Measurements from ENCODE around the gene NUDT8. TPM values are rescaled to one million over a fixed set of nuclear protein-coding genes. Genes with fewer than 3 reads are reported as not detected.

NUDT8 gene
- total RNA-seq, 1 experiment from 2014 or later = 13.2 TPM

DNA sequence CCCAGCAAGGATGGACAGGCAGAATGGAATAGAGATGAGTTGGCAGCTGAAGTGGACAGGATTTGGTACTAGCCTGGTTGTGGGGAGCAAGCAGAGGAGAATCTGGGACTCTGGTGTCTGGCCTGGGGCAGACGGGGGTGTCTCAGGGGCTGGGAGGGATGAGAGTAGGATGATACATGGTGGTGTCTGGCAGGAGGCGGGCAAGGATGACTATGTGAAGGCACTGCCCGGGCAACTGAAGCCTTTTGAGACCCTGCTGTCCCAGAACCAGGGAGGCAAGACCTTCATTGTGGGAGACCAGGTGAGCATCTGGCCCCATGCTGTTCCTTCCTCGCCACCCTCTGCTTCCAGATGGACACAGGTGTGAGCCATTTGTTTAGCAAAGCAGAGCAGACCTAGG, 43.8 kb downstream of the NUDT8 start:
- Histone ChIP-seq H3K27ac (ENCODE audit: low read length) (no peak overlapping the region), H3K4me1 (ENCODE audit: control insufficient read depth, insufficient read depth, low read length) (peaks cover 23% of the 10 kb centered on the region), H3K4me3 (ENCODE audit: low read depth in 2 of 2, low read length in 2 of 2) (no peak overlapping the region), H3K36me3 (ENCODE audit: control insufficient read depth, insufficient read depth, low read length) (no peaks in the 10 kb centered on the region), H3K9me3 (ENCODE audit: control insufficient read depth, insufficient read depth, low read depth, low read length) (no peaks in the 10 kb centered on the region), H3K27me3 (ENCODE audit: control insufficient read depth, insufficient read depth, low read length) (no peaks in the 10 kb centered on the region)
- in situ Hi-C loops (cut with HindIII; ENCODE audit: low pct_unique_long_range_greater_than_20kb, low sequenced_read_pairs) (no loop called here), intact Hi-C loops (cut with micrococcal nuclease; ENCODE audit: unreplicated experiment) (no loop called here)
- ChIA-PET POLR2A (no interaction called here), CTCF (no interaction called here)
- ATAC-seq (no peak), DNase-seq (ENCODE audit: low read depth, low spot score) (no peak)
- TSS peak; percentile 92 for BruUV-seq (replicated peaks)
- TF ChIP-seq POLR2AphosphoS5 (IDR thresholded peaks at IDR 0.05; ENCODE audit: low read depth, low read length) (no peak), SIN3A (IDR thresholded peaks at IDR 0.05; ENCODE audit: borderline replicate concordance, insufficient read depth, low read depth, low read length) (no peak), TCF7L2 (IDR thresholded peaks at IDR 0.05; ENCODE audit: low read depth, low read length) (no peak)
- TF ChIP-seq, protein P1, sequence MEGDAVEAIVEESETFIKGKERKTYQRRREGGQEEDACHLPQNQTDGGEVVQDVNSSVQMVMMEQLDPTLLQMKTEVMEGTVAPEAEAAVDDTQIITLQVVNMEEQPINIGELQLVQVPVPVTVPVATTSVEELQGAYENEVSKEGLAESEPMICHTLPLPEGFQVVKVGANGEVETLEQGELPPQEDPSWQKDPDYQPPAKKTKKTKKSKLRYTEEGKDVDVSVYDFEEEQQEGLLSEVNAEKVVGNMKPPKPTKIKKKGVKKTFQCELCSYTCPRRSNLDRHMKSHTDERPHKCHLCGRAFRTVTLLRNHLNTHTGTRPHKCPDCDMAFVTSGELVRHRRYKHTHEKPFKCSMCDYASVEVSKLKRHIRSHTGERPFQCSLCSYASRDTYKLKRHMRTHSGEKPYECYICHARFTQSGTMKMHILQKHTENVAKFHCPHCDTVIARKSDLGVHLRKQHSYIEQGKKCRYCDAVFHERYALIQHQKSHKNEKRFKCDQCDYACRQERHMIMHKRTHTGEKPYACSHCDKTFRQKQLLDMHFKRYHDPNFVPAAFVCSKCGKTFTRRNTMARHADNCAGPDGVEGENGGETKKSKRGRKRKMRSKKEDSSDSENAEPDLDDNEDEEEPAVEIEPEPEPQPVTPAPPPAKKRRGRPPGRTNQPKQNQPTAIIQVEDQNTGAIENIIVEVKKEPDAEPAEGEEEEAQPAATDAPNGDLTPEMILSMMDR (IDR thresholded peaks at IDR 0.05) = no peak
- TF ChIP-seq, protein P2, sequence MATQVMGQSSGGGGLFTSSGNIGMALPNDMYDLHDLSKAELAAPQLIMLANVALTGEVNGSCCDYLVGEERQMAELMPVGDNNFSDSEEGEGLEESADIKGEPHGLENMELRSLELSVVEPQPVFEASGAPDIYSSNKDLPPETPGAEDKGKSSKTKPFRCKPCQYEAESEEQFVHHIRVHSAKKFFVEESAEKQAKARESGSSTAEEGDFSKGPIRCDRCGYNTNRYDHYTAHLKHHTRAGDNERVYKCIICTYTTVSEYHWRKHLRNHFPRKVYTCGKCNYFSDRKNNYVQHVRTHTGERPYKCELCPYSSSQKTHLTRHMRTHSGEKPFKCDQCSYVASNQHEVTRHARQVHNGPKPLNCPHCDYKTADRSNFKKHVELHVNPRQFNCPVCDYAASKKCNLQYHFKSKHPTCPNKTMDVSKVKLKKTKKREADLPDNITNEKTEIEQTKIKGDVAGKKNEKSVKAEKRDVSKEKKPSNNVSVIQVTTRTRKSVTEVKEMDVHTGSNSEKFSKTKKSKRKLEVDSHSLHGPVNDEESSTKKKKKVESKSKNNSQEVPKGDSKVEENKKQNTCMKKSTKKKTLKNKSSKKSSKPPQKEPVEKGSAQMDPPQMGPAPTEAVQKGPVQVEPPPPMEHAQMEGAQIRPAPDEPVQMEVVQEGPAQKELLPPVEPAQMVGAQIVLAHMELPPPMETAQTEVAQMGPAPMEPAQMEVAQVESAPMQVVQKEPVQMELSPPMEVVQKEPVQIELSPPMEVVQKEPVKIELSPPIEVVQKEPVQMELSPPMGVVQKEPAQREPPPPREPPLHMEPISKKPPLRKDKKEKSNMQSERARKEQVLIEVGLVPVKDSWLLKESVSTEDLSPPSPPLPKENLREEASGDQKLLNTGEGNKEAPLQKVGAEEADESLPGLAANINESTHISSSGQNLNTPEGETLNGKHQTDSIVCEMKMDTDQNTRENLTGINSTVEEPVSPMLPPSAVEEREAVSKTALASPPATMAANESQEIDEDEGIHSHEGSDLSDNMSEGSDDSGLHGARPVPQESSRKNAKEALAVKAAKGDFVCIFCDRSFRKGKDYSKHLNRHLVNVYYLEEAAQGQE (IDR thresholded peaks at IDR 0.05; ENCODE audit: insufficient read depth in 1 of 2, low read depth in 2 of 2, low read length in 1 of 2) = no peak

DNA sequence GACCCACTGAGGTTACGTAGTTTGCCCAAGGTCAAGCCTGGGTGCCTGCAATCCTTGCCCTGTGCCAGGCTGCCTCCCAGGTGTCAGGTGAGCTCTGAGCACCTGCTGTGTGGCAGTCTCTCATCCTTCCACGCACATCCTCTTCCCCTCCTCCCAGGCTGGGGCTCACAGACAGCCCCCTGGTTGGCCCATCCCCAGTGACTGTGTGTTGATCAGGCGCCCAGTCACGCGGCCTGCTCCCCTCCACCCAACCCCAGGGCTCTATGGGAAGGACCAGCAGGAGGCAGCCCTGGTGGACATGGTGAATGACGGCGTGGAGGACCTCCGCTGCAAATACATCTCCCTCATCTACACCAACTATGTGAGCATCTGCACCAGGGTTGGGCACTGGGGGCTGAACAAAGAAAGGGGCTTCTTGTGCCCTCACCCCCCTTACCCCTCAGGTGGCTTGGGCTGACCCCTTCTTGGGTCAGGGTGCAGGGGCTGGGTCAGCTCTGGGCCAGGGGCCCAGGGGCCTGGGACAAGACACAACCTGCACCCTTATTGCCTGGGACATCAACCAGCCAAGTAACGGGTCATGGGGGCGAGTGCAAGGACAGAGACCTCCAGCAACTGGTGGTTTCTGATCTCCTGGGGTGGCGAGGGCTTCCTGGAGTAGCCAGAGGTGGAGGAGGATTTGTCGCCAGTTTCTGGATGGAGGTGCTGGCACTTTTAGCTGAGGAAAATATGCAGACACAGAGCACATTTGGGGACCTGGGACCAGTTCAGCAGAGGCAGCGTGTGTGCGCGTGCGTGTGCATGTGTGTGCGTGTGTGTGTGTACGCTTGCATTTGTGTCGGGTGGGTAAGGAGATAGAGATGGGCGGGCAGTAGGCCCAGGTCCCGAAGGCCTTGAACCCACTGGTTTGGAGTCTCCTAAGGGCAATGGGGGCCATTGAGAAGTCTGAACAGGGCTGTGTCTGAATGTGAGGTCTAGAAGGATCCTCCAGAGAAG, 44.6 kb downstream of the NUDT8 start:
- DNase-seq (ENCODE audit: low read depth, low spot score) (no peak), ATAC-seq (no peak)
- TF ChIP-seq, protein P2 (IDR thresholded peaks at IDR 0.05; ENCODE audit: insufficient read depth in 1 of 2, low read depth in 2 of 2, low read length in 1 of 2) = no peak
- TF ChIP-seq, protein P1 (IDR thresholded peaks at IDR 0.05) = no peak
- no peak for TF ChIP-seq POLR2AphosphoS5 (IDR thresholded peaks at IDR 0.05; ENCODE audit: low read depth, low read length)
- TF ChIP-seq TCF7L2 (IDR thresholded peaks at IDR 0.05; ENCODE audit: low read depth, low read length) = no peak
- TF ChIP-seq SIN3A (IDR thresholded peaks at IDR 0.05; ENCODE audit: borderline replicate concordance, insufficient read depth, low read depth, low read length) = no peak
- Histone ChIP-seq H3K27me3 (ENCODE audit: control insufficient read depth, insufficient read depth, low read length) (no peaks in the 10 kb centered on the region), H3K4me3 (ENCODE audit: low read depth in 2 of 2, low read length in 2 of 2) (peak overlapping the region; percentile 57 to 72), H3K9me3 (ENCODE audit: control insufficient read depth, insufficient read depth, low read depth, low read length) (no peaks in the 10 kb centered on the region), H3K4me1 (ENCODE audit: control insufficient read depth, insufficient read depth, low read length) (peaks cover 23% of the 10 kb centered on the region), H3K36me3 (ENCODE audit: control insufficient read depth, insufficient read depth, low read length) (no peaks in the 10 kb centered on the region), H3K27ac (ENCODE audit: low read length) (peak overlapping the region; percentile 88)
- ChIA-PET CTCF (no interaction called here), POLR2A (interaction anchor here (0.5 kb wide), 1 partner anchor 45 kb away, joined by 3 read pairs; no protein-coding TSS in a partner anchor)
- no TSS peak for BruUV-seq (replicated peaks)
- in situ Hi-C loops (cut with HindIII; ENCODE audit: low pct_unique_long_range_greater_than_20kb, low sequenced_read_pairs) (no loop called here), intact Hi-C loops (cut with micrococcal nuclease; ENCODE audit: unreplicated experiment) (no loop called here)
